Mammary epithelial cell (primary cell): ENCODE measurements around the gene TLCD5.
A peak's percentile ranks its signal among the peaks of the same experiment; 100 is the strongest.

Experiments used
- EZH2 ChIP-seq: IDR thresholded peaks from 2 replicates; pipeline ENCODE4 v1.6.1; 2012; ENCODE audit warnings: low read length, inconsistent platforms, borderline replicate concordance
- TF ChIP-seq, protein P1 (sequence below), 2 donors: IDR thresholded peaks in 1 of 2; conservative IDR thresholded peaks in 1 of 2; 2 replicates each; pipeline ENCODE4 v1.5.1; 2011 to 2012; ENCODE audit warnings: inconsistent platforms in 2 of 2, low read length in 2 of 2, mild to moderate bottlenecking in 2 of 2, control low read depth in 1 of 2, low read depth in 1 of 2; ENCODE audit not compliant: insufficient read depth in 1 of 2; ENCODE audit errors: extremely low read depth in 1 of 2

DNA sequence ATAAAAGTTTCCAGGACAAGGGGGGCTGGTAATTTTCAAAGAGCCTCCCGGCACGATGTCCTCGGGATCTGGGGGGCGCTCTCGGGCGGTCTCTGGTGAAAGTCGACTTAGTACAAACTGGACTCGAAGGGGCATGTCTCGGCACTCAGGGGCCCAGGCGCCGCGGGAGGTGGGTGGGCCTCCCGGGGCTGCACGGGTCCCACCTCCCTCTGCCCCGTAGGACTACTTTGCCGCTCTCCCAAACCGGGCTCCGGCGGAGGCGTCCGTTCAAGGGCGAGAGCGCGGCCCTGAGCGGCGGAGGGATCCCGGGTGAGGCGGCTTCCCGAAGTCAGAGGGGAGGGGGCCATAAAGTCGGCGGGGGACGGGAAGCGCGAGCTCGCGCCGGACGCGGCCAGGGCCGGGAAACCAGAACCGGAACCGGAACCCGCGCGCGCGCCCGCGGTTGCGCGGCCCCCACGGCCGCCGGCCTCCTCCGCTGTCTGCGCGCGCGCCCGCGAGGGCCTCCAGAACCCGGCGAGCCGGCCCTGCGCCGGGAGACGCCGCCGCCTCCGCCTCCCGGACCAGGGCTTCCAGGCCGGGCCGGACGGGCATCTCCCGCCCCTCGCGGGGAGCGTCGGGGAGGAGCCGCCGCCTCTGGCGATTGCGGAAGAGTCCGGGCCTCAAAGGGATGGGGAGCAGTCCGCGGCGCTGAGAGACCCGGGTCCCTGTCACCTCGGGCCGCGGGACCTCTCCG lies 11.0 kb downstream of the TLCD5 start, which contains the start of gene ARHGEF12:
- TF ChIP-seq, protein P1, sequence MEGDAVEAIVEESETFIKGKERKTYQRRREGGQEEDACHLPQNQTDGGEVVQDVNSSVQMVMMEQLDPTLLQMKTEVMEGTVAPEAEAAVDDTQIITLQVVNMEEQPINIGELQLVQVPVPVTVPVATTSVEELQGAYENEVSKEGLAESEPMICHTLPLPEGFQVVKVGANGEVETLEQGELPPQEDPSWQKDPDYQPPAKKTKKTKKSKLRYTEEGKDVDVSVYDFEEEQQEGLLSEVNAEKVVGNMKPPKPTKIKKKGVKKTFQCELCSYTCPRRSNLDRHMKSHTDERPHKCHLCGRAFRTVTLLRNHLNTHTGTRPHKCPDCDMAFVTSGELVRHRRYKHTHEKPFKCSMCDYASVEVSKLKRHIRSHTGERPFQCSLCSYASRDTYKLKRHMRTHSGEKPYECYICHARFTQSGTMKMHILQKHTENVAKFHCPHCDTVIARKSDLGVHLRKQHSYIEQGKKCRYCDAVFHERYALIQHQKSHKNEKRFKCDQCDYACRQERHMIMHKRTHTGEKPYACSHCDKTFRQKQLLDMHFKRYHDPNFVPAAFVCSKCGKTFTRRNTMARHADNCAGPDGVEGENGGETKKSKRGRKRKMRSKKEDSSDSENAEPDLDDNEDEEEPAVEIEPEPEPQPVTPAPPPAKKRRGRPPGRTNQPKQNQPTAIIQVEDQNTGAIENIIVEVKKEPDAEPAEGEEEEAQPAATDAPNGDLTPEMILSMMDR (conservative IDR thresholded peaks at IDR 0.05 in 1 of 2, IDR thresholded peaks at IDR 0.05 in 1 of 2; ENCODE audit: extremely low read depth in 1 of 2, insufficient read depth in 1 of 2, low read depth in 1 of 2, low read length in 2 of 2): peak in 1 of 2 donors; percentile 37
- TF ChIP-seq EZH2: no peak
